ENCODE results near the gene EPC2. TPM values are rescaled to one million over a fixed set of nuclear protein-coding genes. Genes with fewer than 3 reads are reported as not detected.

EPC2 gene
- total RNA-seq, 4 donors from 2014 or later = 13.1 to 21.8 (median 14.6) TPM

GRCh38 chr2:148726228-148726627 is 81.7 kb downstream of the EPC2 start:
- ATAC-seq (no peak), DNase-seq (no peak)
- no peak for TF ChIP-seq POLR2A (IDR thresholded peaks at IDR 0.05)
- no peak for TF ChIP-seq CTCF (IDR thresholded peaks at IDR 0.05 in 4 of 5, conservative IDR thresholded peaks at IDR 0.05 in 1 of 5)
- H3K4me1 ChIP-seq = peaks cover 21 to 23% of the 10 kb centered on the region in 2 donors
- intact Hi-C loops (cut with DNase I; ENCODE audit: low total_unique reads) (no loop called here), in situ Hi-C loops (cut with MboI; ENCODE audit: low sequenced_read_pairs in 4 of 4) (no loop called here)
- H3K27me3 ChIP-seq = no peaks in the 10 kb centered on the region
- no peaks in the 10 kb centered on the region for H3K9me3 ChIP-seq
- no peak overlapping the region for H3K4me3 ChIP-seq
- H3K27ac ChIP-seq = no peak overlapping the region
- no peaks in the 10 kb centered on the region for H3K36me3 ChIP-seq

DNA sequence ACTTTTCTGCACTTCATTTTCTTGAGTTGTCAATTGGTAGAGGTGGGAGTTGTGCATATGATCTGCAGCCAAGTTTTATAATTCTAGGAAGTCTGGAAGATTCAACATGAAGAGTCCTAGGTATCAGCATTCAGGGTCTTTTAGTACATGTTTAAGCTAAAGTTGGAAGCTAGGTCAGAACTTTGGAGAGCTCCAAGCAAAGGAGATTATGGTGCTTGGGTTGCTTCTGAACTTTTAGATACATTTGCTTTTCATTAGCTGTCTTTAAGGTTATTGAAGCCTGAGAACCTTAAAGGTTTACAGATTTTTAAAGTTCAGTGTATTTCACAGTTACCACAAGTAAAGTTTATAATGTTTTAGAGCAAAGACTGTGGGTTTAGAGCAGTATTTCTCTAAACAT is 85.5 kb downstream of the EPC2 start:
- H3K36me3 ChIP-seq = no peaks in the 10 kb centered on the region
- no peak for TF ChIP-seq CTCF (IDR thresholded peaks at IDR 0.05 in 4 of 5, conservative IDR thresholded peaks at IDR 0.05 in 1 of 5)
- TF ChIP-seq POLR2A (IDR thresholded peaks at IDR 0.05) = no peak
- peaks cover 0 to 7% of the 10 kb centered on the region in 2 donors for H3K4me1 ChIP-seq
- H3K9me3 ChIP-seq = no peaks in the 10 kb centered on the region
- H3K27ac ChIP-seq = no peak overlapping the region
- DNase-seq (no peak), ATAC-seq (no peak)
- in situ Hi-C loops (cut with MboI; ENCODE audit: low sequenced_read_pairs in 4 of 4) (no loop called here), intact Hi-C loops (cut with DNase I; ENCODE audit: low total_unique reads) (no loop called here)
- H3K27me3 ChIP-seq = no peaks in the 10 kb centered on the region
- H3K4me3 ChIP-seq = no peak overlapping the region

DNA sequence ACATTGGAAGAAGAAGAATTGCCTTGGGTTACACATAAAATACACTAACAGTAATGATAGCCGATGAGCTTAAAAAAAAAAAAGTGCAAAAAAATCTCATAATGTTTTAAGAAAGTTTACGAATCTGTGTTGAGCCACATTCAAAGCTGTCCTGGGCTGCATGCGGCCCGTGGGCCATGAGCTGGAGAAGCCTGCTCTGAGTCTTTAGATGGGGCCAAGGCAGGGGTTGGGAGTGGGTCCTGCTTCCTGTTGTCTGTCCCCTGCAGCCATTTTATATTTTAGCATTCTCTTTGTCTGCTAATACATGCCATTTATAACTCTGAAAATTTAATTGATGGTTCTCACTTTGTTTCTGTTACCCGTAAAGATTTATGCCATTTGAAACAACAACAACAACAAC is 93.2 kb downstream of the EPC2 start:
- no peak for TF ChIP-seq POLR2A (IDR thresholded peaks at IDR 0.05)
- no peak for TF ChIP-seq CTCF (IDR thresholded peaks at IDR 0.05 in 4 of 5, conservative IDR thresholded peaks at IDR 0.05 in 1 of 5)
- Histone ChIP-seq H3K27ac (no peak overlapping the region), H3K36me3 (no peaks in the 10 kb centered on the region), H3K9me3 (no peaks in the 10 kb centered on the region), H3K4me3 (no peak overlapping the region), H3K4me1 (peaks cover 18 to 24% of the 10 kb centered on the region in 2 donors), H3K27me3 (no peaks in the 10 kb centered on the region)
- intact Hi-C loops (cut with DNase I; ENCODE audit: low total_unique reads) = no loop called here
- in situ Hi-C loops (cut with MboI; ENCODE audit: low sequenced_read_pairs in 4 of 4) = no loop called here
- DNase-seq (no peak), ATAC-seq (no peak)

- ATAC-seq (no peak), DNase-seq (no peak)
- Histone ChIP-seq H3K36me3 (no peaks in the 10 kb centered on the region), H3K9me3 (no peaks in the 10 kb centered on the region), H3K4me1 (peaks cover 18 to 26% of the 10 kb centered on the region in 2 donors), H3K27ac (no peak overlapping the region), H3K27me3 (no peaks in the 10 kb centered on the region), H3K4me3 (no peak overlapping the region)
- in situ Hi-C loops (cut with MboI; ENCODE audit: low sequenced_read_pairs in 4 of 4) = no loop called here
- intact Hi-C loops (cut with DNase I; ENCODE audit: low total_unique reads) = no loop called here
- TF ChIP-seq POLR2A (IDR thresholded peaks at IDR 0.05) (no peak), CTCF (IDR thresholded peaks at IDR 0.05 in 4 of 5, conservative IDR thresholded peaks at IDR 0.05 in 1 of 5) (no peak)
Measured at GRCh38 chr2:148739454-148740105, 95.0 kb downstream of the EPC2 start.

DNA sequence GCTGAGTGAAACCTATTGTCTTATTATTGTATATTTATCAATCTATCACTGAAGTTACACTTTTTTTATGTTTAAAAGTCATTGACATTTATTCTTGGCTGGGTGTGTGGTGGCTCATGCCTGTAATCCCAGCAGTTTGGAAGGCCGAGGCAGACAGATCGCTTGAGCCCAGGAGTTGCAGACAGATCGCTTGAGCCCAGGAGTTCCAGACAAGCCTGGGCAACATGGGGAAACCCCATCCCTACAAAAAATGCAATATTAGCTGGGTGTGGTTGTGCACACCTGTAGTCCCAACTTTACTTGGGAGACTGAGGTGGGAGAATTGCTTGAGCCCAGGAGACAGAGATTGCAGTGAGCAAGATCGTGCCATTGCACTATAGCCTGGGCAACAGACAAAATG is 97.8 kb downstream of the EPC2 start:
- no peaks in the 10 kb centered on the region for H3K36me3 ChIP-seq
- intact Hi-C loops (cut with DNase I; ENCODE audit: low total_unique reads) = no loop called here

More for the DNA sequence above, 97.8 kb downstream of the EPC2 start:
- peaks cover 18 to 26% of the 10 kb centered on the region in 2 donors for H3K4me1 ChIP-seq
- H3K4me3 ChIP-seq = no peak overlapping the region
- no peak for DNase-seq
- no peak overlapping the region for H3K27ac ChIP-seq
- TF ChIP-seq POLR2A (IDR thresholded peaks at IDR 0.05) (no peak), CTCF (IDR thresholded peaks at IDR 0.05 in 4 of 5, conservative IDR thresholded peaks at IDR 0.05 in 1 of 5) (no peak)
- ATAC-seq = no peak
- no peaks in the 10 kb centered on the region for H3K9me3 ChIP-seq
- in situ Hi-C loops (cut with MboI; ENCODE audit: low sequenced_read_pairs in 4 of 4) = no loop called here
- H3K27me3 ChIP-seq = no peaks in the 10 kb centered on the region
